H9 (cell line): ENCODE data around the gene NF1. TPM values are rescaled to one million over a fixed set of nuclear protein-coding genes. Genes with fewer than 3 reads are reported as not detected.

Experiments
- DNase-seq: peaks from one replicate; pipeline ENCODE4 v3.0.0-alpha.2; 2017
- H2AFZ ChIP-seq: one replicate; pipeline ENCODE4 v1.6.1; 2013; ENCODE audit warnings: mild to moderate bottlenecking, low read length, control low read depth, moderate library complexity
- H2AK5ac ChIP-seq: 2 replicates; pipeline ENCODE4 v1.6.1; 2013; ENCODE audit warnings: low read length, control low read depth, mixed read lengths; ENCODE audit not compliant: insufficient read length
- H2BK120ac ChIP-seq: one replicate; pipeline ENCODE4 v1.6.1; 2013; ENCODE audit warnings: low read depth, mild to moderate bottlenecking, low read length, control low read depth, inconsistent platforms; ENCODE audit not compliant: poor library complexity, severe bottlenecking
- H2BK12ac ChIP-seq: 2 replicates; pipeline ENCODE4 v1.6.1; 2013; ENCODE audit warnings: low read length, control low read depth, mixed read lengths, low read depth; ENCODE audit not compliant: insufficient read length
- H2BK15ac ChIP-seq: 2 replicates; pipeline ENCODE4 v1.6.1; 2013; ENCODE audit warnings: low read depth, low read length, control low read depth
- H2BK20ac ChIP-seq: one replicate; pipeline ENCODE4 v1.6.1; 2013; ENCODE audit warnings: low read depth, mild to moderate bottlenecking, low read length, control low read depth, inconsistent platforms; ENCODE audit not compliant: poor library complexity, severe bottlenecking
- H2BK5ac ChIP-seq: 2 replicates; pipeline ENCODE4 v1.6.1; 2013; ENCODE audit warnings: low read length, control low read depth, mixed read lengths; ENCODE audit not compliant: insufficient read length
- H3K14ac ChIP-seq: 2 replicates; pipeline ENCODE4 v1.6.1; 2013; ENCODE audit warnings: low read length, control low read depth; ENCODE audit not compliant: insufficient read depth
- H3K18ac ChIP-seq: 2 replicates; pipeline ENCODE4 v1.6.1; 2013; ENCODE audit warnings: low read depth, mild to moderate bottlenecking, mixed read lengths, low read length, control low read depth; ENCODE audit not compliant: insufficient read length
- H3K23ac ChIP-seq: 2 replicates; pipeline ENCODE4 v1.6.1; 2013; ENCODE audit warnings: low read length, control low read depth, mixed read lengths, low read depth; ENCODE audit not compliant: insufficient read length
- H3K23me2 ChIP-seq: 2 replicates; pipeline ENCODE4 v1.6.1; 2013; ENCODE audit warnings: low read depth, mild to moderate bottlenecking, mixed read lengths, low read length, control low read depth; ENCODE audit not compliant: insufficient read length, poor library complexity, severe bottlenecking
- H3K27ac ChIP-seq: 2 replicates; pipeline ENCODE4 v1.5.1; 2013; ENCODE audit warnings: low read length, control low read depth, mixed read lengths, low read depth; ENCODE audit not compliant: insufficient read length
- H3K27me3 ChIP-seq: 2 replicates; pipeline ENCODE4 v1.6.1; 2013; ENCODE audit warnings: low read length, control low read depth, inconsistent platforms; ENCODE audit not compliant: insufficient read depth
- H3K4ac ChIP-seq: 2 replicates; pipeline ENCODE4 v1.6.1; 2013; ENCODE audit warnings: low read depth, mild to moderate bottlenecking, control low read depth, inconsistent platforms, low read length, moderate library complexity
- H3K4me1 ChIP-seq: 2 replicates; pipeline ENCODE4 v1.6.1; 2013; ENCODE audit warnings: low read length, control low read depth, inconsistent platforms; ENCODE audit not compliant: insufficient read depth
- H3K4me2 ChIP-seq: 2 replicates; pipeline ENCODE4 v1.6.1; 2013; ENCODE audit warnings: low read length, control low read depth, mixed read lengths; ENCODE audit not compliant: insufficient read length, insufficient read depth
- H3K56ac ChIP-seq: 2 replicates; pipeline ENCODE4 v1.6.1; 2013; ENCODE audit warnings: low read depth, mild to moderate bottlenecking, mixed read lengths, low read length, control low read depth; ENCODE audit not compliant: insufficient read length
- H3K79me1 ChIP-seq: 2 replicates; pipeline ENCODE4 v1.6.1; 2013; ENCODE audit warnings: low read depth, mild to moderate bottlenecking, moderate library complexity, low read length, control low read depth, inconsistent platforms; ENCODE audit not compliant: insufficient read depth, poor library complexity, severe bottlenecking
- H3K79me2 ChIP-seq: 2 replicates; pipeline ENCODE4 v1.6.1; 2013; ENCODE audit warnings: low read length, control low read depth, inconsistent platforms; ENCODE audit not compliant: insufficient read depth
- H3K9ac ChIP-seq: 2 replicates; pipeline ENCODE4 v1.6.1; 2013; ENCODE audit warnings: low read length, control low read depth, mixed read lengths; ENCODE audit not compliant: insufficient read length; ENCODE audit errors: extremely low read depth
- H3K9me3 ChIP-seq: one replicate; pipeline ENCODE4 v1.6.1; 2013; ENCODE audit warnings: low read depth, low read length, inconsistent platforms; ENCODE audit not compliant: control insufficient read depth
- H3T11ph ChIP-seq: one replicate; pipeline ENCODE4 v1.6.1; 2013; ENCODE audit warnings: mild to moderate bottlenecking, low read length, control low read depth, inconsistent platforms
- H4K20me1 ChIP-seq: one replicate; pipeline ENCODE4 v1.6.1; 2013; ENCODE audit not compliant: control insufficient read depth, insufficient read length, insufficient read depth
- H4K5ac ChIP-seq: 2 replicates; pipeline ENCODE4 v1.6.1; 2013; ENCODE audit warnings: low read depth, mild to moderate bottlenecking, mixed read lengths, low read length, control low read depth; ENCODE audit not compliant: insufficient read length
- H4K8ac ChIP-seq: replicated peaks from 2 replicates; pipeline ENCODE4 v1.6.1; 2013; ENCODE audit warnings: low read length, control low read depth, mixed read lengths, low read depth; ENCODE audit not compliant: insufficient read length
- H4K91ac ChIP-seq: 2 replicates; pipeline ENCODE4 v1.6.1; 2013; ENCODE audit warnings: low read depth, mild to moderate bottlenecking, moderate library complexity, mixed read lengths, low read length, control low read depth; ENCODE audit not compliant: insufficient read length
- H3K27ac Mint-ChIP-seq, 3 experiments: 2 replicates in 2 of 3; 3 replicates in 1 of 3; pipeline ENCODE4 v1.8.0; 2020 to 2021; ENCODE audit warnings: mixed read lengths in 3 of 3, mild to moderate bottlenecking in 1 of 3, moderate library complexity in 1 of 3
- H3K27me3 Mint-ChIP-seq: 2 replicates; pipeline ENCODE4 v1.8.0; 2021; ENCODE audit warnings: low read depth, mild to moderate bottlenecking, moderate library complexity, mixed read lengths
- H3K36me3 Mint-ChIP-seq, 3 experiments: 2 replicates in 2 of 3; 3 replicates in 1 of 3; pipeline ENCODE4 v1.8.0; 2020 to 2021; ENCODE audit warnings: low read depth in 3 of 3, mixed read lengths in 3 of 3; ENCODE audit not compliant: insufficient read depth in 1 of 3
- H3K4me1 Mint-ChIP-seq, 2 experiments: 2 replicates each; pipeline ENCODE4 v1.8.0; 2020; ENCODE audit warnings: mixed read lengths in 2 of 2
- H3K4me3 Mint-ChIP-seq, 2 experiments: 2 replicates in 1 of 2; 3 replicates in 1 of 2; pipeline ENCODE4 v1.8.0; 2020 to 2021; ENCODE audit warnings: mild to moderate bottlenecking in 2 of 2, mixed read lengths in 2 of 2, moderate library complexity in 1 of 2
- H3K9me3 Mint-ChIP-seq, 2 experiments: 2 replicates in 1 of 2; 3 replicates in 1 of 2; pipeline ENCODE4 v1.8.0; 2020; ENCODE audit warnings: mild to moderate bottlenecking in 2 of 2, mixed read lengths in 2 of 2, moderate library complexity in 1 of 2
- WGBS: extraction: QIAGEN DNeasy Blood & Tissue Kit; methylation state at CpG from one replicate; pipeline ENCODE4 v1.1.7; 2013; ENCODE audit warnings: missing lambda C conversion rate, low lambda C conversion rate, mixed read lengths; ENCODE audit not compliant: insufficient read length; ENCODE audit errors: extremely low coverage; 5-methylcytosine and 5-hydroxymethylcytosine counted together
- total RNA-seq: library from RNA; stranded (reverse); gene quantifications from 2 replicates; pipeline ENCODE4 v1.2.1, GENCODE V29; 2021
- TF ChIP-seq, protein P1 (sequence below): fragments of 200-600 bp; sonication (generic); conservative IDR thresholded peaks from 3 replicates; pipeline ENCODE4 v1.8.0; 2021; ENCODE audit warnings: antibody characterized with exemption, mild to moderate bottlenecking

Gene NF1
- total RNA-seq, 1 experiment from 2014 or later: 38.1 TPM

DNA sequence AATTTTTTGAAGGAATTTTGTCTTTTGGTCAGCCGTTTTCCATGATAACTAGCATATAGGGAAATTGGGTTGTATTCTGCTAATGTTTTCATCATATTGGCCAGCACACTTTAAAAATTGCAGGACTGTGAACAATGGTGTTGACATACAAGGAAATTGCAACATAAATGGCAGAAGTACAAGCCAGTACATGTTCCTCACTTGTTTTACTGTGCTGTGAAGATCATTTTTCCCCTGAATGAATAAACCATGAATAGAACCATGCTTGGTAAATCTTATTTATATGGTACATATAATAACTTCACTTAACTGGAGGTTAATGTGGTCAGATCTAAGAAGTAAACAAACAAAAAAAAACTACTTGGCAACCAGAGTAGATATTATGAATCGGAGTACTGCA is 179.5 kb downstream of the NF1 start:
- Histone ChIP-seq H3K18ac (no peak overlapping the region), H2BK15ac (no peak overlapping the region), H3K27me3 (no peaks in the 10 kb centered on the region), H2BK5ac (no peak overlapping the region), H4K8ac (no peak overlapping the region), H3T11ph (no peak overlapping the region), H3K14ac (no peak overlapping the region), H2AFZ (no peak overlapping the region), H3K79me1 (no peaks in the 10 kb centered on the region), H3K9ac (no peak overlapping the region), H3K9me3 (no peaks in the 10 kb centered on the region), H3K4ac (no peak overlapping the region), H2BK20ac (no peak overlapping the region), H2BK12ac (no peak overlapping the region), H3K4me1 (peaks cover 3% of the 10 kb centered on the region; the same call in 1 of the 2 replicates), H4K5ac (no peak overlapping the region), H2AK5ac (no peak overlapping the region), H3K23me2 (no peaks in the 10 kb centered on the region), H4K20me1 (no peaks in the 10 kb centered on the region), H3K27ac (no peak overlapping the region), H2BK120ac (no peak overlapping the region), H4K91ac (no peak overlapping the region), H3K79me2 (no peaks in the 10 kb centered on the region), H3K23ac (no peak overlapping the region), H3K56ac (no peak overlapping the region), H3K4me2 (no peak overlapping the region)
- Mint-ChIP-seq H3K36me3 (peaks cover 0 to 27% (median 16%) of the 10 kb centered on the region in 3 experiments; a peak in 5 of 7 replicates), H3K27ac (no peak overlapping the region), H3K27me3 (no peaks in the 10 kb centered on the region), H3K4me3 (no peak overlapping the region), H3K4me1 (peaks cover 7 to 8% of the 10 kb centered on the region in 2 experiments), H3K9me3 (no peaks in the 10 kb centered on the region)
- DNase-seq: no peak
- WGBS: no CpG with 5 or more reads among the region's 2 CpGs
- TF ChIP-seq, protein P1, sequence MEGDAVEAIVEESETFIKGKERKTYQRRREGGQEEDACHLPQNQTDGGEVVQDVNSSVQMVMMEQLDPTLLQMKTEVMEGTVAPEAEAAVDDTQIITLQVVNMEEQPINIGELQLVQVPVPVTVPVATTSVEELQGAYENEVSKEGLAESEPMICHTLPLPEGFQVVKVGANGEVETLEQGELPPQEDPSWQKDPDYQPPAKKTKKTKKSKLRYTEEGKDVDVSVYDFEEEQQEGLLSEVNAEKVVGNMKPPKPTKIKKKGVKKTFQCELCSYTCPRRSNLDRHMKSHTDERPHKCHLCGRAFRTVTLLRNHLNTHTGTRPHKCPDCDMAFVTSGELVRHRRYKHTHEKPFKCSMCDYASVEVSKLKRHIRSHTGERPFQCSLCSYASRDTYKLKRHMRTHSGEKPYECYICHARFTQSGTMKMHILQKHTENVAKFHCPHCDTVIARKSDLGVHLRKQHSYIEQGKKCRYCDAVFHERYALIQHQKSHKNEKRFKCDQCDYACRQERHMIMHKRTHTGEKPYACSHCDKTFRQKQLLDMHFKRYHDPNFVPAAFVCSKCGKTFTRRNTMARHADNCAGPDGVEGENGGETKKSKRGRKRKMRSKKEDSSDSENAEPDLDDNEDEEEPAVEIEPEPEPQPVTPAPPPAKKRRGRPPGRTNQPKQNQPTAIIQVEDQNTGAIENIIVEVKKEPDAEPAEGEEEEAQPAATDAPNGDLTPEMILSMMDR: no peak
